NT2/D1 (cell line): ENCODE results near the gene CLEC2L.

Source experiments
- YY1 ChIP-seq: IDR thresholded peaks from 2 replicates; pipeline ENCODE4 v1.6.1; 2011; ENCODE audit not compliant: insufficient read length, insufficient read depth
- ZNF274 ChIP-seq: IDR thresholded peaks from 2 replicates; pipeline ENCODE4 v1.6.1; 2011; ENCODE audit warnings: mild to moderate bottlenecking, low read depth, low read length

GRCh38 chr7:139570626-139571025 lies 47.1 kb downstream of the CLEC2L start:
- TF ChIP-seq YY1 (no peak), ZNF274 (no peak)
